Medulla oblongata (tissue), 1 donor: ENCODE measurements around the gene SHC4.
A peak's percentile ranks its signal among the peaks of the same experiment; 100 is the strongest.
"Not testable (repeated sequence)": the region's sequence is repeated elsewhere in the genome, so short reads cannot be mapped to it uniquely, and the experiment has no call there.

Experiments
- DNase-seq: peaks from one replicate; pipeline ENCODE4 v3.0.0-alpha.2; 2015; ENCODE audit errors: extremely low spot score

The SHC4 gene

DNA sequence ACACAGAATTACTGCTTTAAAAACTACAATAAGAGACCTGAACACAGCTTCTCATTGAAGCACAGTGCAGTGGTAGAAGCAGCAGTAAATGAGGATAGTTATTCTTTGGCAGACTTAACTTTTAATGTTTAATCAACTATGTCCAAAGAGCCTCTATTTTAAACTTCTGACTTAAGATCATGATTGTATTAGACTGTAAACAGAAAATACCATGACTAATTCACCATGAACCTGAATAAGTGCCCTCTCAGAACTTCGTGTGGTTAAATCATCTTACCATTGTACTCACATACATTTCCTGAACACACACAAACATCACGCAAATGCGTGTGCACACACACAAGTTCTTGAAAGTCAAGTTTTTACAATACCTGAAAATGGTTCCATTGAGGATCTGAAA, 166.8 kb downstream of the SHC4 start:
- no peak for DNase-seq

DNA sequence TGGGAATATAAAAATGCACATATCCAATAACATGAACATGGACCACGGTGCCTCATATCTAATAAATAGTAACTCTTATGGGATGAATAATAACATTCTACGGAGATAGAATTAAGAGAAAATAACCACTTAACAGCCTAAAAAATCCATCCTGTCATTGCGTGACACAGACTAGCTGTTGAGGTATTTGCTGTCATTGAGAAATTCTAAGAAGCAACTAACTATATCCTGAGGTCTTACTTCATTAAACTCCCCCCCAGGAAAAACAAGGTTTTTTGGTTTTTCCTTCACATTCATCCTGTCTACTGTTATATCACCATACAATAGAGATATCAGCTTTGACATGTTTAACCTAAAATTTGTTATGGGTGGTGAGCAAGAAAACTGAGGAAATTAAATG, 167.2 kb downstream of the SHC4 start:
- no peak for DNase-seq

DNA sequence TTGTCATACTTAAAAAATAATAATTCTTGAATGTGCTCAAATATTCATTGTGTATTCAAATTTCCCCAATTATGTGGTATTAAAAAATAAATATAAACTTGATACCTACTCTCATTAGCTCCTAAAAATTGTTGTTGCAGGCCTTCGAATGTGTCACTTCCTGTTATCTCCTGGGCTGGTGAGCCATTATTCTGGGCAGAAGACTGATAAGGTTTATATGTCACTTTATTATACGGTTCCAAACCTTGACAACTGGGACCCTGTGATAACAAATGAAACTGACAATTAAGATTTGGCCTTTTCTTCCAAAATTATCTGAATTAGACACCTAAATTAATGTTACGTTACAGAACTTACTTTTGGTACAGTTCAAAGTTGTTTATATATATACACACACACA, 167.8 kb downstream of the SHC4 start:
- no peak for DNase-seq

DNA sequence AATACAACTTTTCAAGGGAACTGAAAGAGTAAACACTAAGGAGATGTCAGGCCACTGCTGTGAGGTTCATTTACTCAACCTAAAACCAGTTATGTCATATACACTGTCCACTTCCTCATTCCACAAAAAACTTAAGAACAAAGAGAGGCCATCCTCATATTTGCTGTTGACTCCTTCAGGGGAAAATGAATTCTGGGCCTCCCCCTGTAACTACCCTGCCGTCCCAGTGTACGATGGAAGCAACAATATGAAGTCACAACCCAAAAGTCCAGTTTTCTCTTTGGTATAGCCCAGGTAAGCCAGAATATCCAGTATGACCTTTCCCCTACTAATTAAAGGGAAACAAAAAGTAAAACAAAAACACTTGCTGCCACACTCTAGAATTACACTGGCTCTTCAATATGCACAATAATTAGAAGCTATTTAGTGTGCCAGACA, 169.0 kb downstream of the SHC4 start:
- peak; percentile 53 for DNase-seq

GRCh38 chr15:48792408-48792807, 171.3 kb downstream of the SHC4 start:
- DNase-seq = no peak

- DNase-seq = not testable (repeated sequence)
These were observed 173.1 kb downstream of the SHC4 start for GRCh38 chr15:48790466-48791115.

DNA sequence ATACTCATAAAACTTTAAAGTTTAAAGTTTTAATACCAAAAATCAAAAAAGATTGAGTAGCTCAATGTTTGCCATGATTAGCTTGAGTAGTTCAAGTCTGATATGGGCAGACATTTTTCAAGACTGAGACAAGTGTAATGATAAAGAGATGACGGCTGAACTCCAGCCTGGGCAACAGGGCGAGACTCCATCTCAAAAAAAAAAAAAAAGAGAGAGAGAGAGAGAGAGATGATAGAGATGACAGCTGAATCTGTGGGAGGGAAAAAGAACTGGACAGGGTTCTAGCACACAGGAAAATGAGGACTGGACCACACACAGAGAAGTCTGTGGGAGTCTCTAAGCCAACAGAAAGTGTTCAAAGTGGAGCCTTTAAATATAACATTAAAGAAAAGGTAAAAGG, 178.0 kb downstream of the SHC4 start:
- no peak for DNase-seq

GRCh38 chr15:48785195-48785594, 178.5 kb downstream of the SHC4 start:
- DNase-seq = no peak

GRCh38 chr15:48784756-48785155, 179.0 kb downstream of the SHC4 start:
- DNase-seq = no peak

DNA sequence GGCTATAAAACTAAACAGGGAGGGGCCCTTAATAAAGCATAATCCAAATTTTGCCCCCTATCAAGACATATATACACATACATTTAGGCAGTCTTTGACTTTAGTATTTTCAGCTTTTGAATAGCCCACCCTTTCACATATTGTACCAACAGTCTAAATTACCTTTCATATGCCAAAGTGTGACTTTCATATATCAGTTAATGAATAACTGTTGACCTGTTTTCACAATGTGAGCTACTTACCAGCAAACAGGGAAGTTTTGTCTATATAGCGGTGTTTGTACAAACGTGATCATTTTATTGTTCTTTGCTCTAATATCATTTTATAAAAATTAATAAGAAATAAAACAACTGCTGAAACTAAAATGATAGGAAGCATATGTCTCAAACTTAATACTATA, 180.8 kb downstream of the SHC4 start:
- DNase-seq = no peak

DNA sequence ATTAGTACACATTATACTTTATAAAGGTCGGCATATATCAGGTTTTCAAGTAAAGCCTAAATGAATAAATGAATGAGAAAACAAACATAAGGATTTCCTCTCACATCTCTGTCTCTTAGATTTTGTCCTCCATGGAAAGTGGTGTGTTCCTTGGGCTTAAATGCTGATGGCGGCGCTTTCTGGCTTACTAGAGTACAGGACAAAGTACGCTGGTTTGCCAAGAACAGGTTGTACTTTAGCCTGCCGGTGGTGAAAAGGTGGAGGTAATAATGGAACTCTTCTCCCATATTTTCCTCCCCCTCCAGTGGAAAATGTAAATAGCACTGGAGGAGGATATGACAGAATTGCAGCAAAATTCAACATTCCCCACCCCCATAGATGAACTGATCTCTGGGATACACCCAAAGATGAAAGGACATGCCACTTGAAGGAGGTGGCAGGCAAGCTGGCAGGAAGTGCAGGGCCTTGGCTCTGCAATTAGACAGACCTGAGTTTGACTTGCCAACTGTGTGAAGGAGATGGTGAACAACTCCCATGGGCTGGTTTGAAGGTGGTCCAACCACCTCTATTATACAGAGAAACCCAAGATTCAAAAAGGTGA, 182.1 kb downstream of the SHC4 start:
- no peak for DNase-seq

- DNase-seq = no peak
These were observed 182.7 kb downstream of the SHC4 start for GRCh38 chr15:48781017-48781416.

DNA sequence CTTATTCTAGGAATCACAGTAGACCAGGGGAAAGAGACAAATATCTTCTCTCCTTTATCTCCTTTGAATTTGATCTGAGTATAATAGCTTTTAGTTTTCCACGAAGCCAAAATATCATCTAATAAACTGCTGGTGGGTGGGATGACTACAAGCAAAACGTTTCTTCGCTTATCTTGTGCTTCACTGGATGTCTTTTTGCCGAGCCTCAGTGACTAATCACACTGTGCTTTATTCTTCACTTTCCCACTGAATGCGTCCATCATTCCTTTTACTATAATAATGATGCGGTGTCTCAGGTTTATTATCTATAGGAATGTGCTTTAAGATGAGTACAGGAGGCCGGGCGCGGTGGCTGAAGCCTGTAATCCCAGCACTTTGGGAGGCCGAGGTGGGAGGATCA, 185.4 kb downstream of the SHC4 start:
- DNase-seq = no peak

DNA sequence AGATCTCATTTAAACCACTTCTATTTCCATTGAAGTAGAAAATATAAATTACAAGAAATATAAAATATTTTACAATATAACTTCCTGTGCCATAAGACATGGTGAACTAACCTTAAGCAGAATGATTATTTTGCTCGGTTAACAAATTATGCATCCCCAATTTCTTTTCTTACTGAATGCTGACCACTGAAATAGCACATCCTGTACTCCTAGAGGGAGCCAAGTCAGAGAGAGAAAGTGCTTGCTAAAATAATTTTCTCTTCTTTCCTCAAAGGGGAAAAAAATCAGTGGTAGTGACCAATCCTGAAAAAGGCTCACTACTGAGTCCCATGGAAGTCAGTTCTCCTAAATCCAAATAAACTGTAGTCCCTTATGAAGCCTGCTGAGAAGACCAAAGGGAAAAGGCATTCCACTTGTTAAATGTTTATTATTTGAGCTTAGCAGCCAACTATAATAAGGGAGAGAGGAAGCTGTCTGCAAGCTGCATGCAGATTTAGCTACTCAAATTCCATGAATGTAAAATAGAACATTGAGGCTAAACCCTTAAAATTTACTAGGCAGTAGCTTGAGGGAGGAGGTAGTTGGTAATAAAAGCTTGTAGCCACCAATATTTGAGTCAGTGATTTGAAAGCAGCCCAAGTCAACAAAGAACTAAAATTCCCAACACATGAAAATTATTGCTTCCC, 185.9 kb downstream of the SHC4 start:
- no peak for DNase-seq

DNA sequence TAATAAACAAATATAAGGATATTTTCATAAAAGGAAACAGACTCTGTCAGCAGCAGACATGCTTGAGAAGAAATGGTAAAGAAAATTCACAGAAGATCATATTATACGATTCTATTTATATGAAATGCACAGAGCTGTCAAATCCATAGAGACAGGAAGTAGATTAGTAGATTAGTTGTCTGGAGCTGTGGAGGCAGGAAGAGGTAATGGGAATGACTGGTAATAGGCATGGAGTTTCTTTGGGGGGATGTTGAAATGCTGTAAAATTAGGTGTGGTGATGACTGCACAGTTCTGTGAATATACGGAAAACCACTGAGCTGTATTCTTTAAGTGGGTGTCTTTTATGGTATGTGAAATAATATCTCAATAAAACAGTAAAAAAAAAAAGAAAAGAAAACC, 188.2 kb downstream of the SHC4 start:
- DNase-seq = no peak

GRCh38 chr15:48774484-48774883, 189.2 kb downstream of the SHC4 start:
- DNase-seq = no peak
